H7 (cell line): ENCODE data around the gene CLN5. TPM values are rescaled to one million over a fixed set of nuclear protein-coding genes. Genes with fewer than 3 reads are reported as not detected.

Source experiments
- DNase-seq: peaks from one replicate; pipeline ENCODE4 v3.0.0; 2012
- H3K27me3 ChIP-seq: 2 replicates; pipeline ENCODE4 v1.6.0; 2011; ENCODE audit warnings: mild to moderate bottlenecking, low read length; ENCODE audit not compliant: control insufficient read depth, insufficient read depth
- H3K36me3 ChIP-seq: replicated peaks from 2 replicates; pipeline ENCODE4 v1.5.1; 2011; ENCODE audit warnings: low read length; ENCODE audit not compliant: control insufficient read depth, insufficient read depth
- H3K4me3 ChIP-seq: 2 replicates; pipeline ENCODE4 v1.5.1; 2011; ENCODE audit warnings: low read depth, mild to moderate bottlenecking, control low read depth, low read length, moderate library complexity; ENCODE audit not compliant: insufficient read depth
- total RNA-seq: library from RNA; depleted of rRNA; stranded (reverse); fragments of >200 nt; shearing (Covaris generic); gene quantifications from 2 replicates; pipeline ENCODE4 v1.2.3, GENCODE V29; 2014

The CLN5 gene
- total RNA-seq, 1 experiment from 2014 or later: 7.8 TPM

- H3K4me3 ChIP-seq: no peak overlapping the region
- H3K27me3 ChIP-seq: no peaks in the 10 kb centered on the region
- H3K36me3 ChIP-seq: no peaks in the 10 kb centered on the region
- no peak for DNase-seq
Measured at GRCh38 chr13:76969488-76970365, 22.2 kb upstream of the CLN5 start.

- Histone ChIP-seq H3K27me3 (no peaks in the 10 kb centered on the region), H3K4me3 (no peak overlapping the region), H3K36me3 (no peaks in the 10 kb centered on the region)
- no peak for DNase-seq
Measured at GRCh38 chr13:76971215-76971614, 20.7 kb upstream of the CLN5 start.

- H3K27me3 ChIP-seq: no peaks in the 10 kb centered on the region
- no peak for DNase-seq
- no peaks in the 10 kb centered on the region for H3K36me3 ChIP-seq
- no peak overlapping the region for H3K4me3 ChIP-seq
Measured at GRCh38 chr13:76971851-76972829, 19.7 kb upstream of the CLN5 start.

DNA sequence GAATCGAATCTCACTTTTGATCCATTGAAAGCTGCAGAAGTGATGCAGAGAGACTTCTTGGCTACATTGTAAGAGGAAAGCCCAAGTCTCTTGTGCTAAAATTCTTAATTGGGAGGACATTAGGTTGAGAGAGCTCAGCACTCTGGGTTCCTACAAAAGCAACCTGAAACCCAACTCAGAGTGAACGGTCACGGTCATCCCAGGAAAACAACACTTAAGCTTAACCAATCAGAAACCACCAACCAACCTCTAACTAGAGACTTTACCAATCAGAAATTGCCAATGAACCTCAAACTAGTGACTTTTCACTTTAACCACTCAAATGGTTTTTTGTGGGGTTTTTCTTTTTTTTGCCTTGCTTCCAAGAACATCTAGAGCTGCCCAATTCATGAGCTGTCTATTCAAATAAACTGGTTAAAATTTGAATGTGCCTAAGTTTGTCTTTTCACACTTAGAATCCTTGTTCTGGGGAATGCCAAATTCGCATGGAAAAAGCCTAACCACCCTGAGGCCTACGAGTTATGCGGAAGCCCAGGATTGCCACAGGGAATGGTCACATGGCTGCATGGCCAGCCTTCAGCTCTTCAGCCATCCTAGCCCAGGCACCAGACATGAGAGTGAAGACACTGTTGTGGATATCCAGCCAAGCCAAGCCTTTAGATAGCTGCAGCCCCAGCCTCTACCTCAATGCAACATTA, 17.8 kb upstream of the CLN5 start:
- no peak for DNase-seq
- Histone ChIP-seq H3K36me3 (no peaks in the 10 kb centered on the region), H3K4me3 (no peak overlapping the region), H3K27me3 (no peaks in the 10 kb centered on the region)

DNA sequence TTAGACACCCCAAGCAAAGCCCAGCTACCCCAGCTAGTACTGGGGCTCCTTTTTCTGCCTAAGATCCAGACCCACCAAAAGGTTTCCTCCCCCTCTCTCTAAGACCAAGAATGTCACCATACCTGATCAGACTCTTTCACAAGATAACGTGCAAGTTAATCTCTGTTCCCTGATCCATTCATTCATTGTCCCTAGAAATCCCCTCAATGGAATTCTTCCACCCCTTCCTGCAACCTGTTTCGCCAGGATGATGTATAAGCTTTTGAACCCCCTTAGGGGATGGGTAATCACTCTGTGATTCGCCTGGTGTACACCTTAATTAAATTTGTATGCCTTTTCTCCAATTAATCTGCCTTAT, 17.3 kb upstream of the CLN5 start:
- H3K4me3 ChIP-seq: no peak overlapping the region
- H3K27me3 ChIP-seq: no peaks in the 10 kb centered on the region
- H3K36me3 ChIP-seq: no peaks in the 10 kb centered on the region
- no peak for DNase-seq

DNA sequence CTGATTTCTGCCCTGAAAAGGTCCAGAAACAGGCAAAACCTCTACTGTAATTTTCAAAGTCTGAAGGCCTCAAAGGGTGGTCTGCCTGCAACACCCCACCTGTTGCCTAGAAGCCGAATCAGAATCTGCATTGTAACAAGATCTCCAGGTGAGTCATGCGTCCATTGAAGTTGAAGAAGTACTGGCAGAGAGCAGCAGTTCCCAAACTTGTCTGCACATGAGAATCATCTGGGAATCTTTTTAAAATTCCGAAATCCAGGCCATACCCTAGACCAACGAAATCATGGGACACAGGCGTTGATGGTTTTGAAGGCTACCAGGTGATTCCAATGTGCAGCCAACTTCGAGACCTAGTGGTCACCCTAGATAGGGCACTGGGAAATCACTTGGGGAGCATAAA, 16.0 kb upstream of the CLN5 start:
- Histone ChIP-seq H3K36me3 (no peaks in the 10 kb centered on the region), H3K27me3 (no peaks in the 10 kb centered on the region), H3K4me3 (no peak overlapping the region)
- no peak for DNase-seq

DNA sequence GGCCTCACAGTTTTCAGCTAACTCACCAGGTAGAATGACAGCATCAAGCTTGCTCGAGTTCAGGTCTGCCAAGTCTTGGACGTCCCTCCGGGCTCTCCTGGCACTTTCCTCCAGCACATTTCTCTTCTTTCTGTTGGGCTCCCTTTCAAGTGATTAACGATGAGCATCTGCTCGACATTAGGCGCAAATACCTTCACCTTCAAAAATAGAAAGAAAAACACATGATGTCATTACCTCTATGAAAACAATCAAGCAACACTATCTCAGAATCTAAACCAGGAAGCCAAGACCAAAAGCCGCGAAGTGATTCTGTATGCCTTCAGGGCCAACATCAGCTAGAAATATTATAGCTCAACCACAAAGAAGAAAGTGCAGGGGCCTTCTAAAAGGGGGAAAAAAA, 15.4 kb upstream of the CLN5 start:
- H3K4me3 ChIP-seq: no peak overlapping the region
- no peaks in the 10 kb centered on the region for H3K36me3 ChIP-seq
- H3K27me3 ChIP-seq: no peaks in the 10 kb centered on the region
- no peak for DNase-seq

DNA sequence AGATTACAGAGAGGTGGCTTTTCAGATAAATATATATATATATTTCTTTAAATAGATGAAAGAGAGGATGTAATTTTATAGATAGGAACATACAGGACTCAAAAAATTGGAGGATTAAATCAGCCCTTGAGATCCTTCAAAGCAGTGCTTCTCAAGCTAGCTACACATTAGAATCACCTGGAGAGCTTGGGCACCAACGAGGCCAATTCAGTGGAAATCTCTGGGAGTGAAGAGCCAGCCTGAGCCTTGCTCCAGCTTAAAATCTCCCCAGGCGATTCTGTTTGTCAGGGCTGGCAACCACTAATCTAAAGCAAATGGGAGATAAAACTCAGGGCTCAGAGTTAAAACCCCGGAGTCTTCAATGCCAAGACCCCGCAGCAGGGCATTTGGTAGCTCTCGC, 15.0 kb upstream of the CLN5 start:
- DNase-seq: no peak
- Histone ChIP-seq H3K36me3 (no peaks in the 10 kb centered on the region), H3K4me3 (no peak overlapping the region), H3K27me3 (no peaks in the 10 kb centered on the region)

DNA sequence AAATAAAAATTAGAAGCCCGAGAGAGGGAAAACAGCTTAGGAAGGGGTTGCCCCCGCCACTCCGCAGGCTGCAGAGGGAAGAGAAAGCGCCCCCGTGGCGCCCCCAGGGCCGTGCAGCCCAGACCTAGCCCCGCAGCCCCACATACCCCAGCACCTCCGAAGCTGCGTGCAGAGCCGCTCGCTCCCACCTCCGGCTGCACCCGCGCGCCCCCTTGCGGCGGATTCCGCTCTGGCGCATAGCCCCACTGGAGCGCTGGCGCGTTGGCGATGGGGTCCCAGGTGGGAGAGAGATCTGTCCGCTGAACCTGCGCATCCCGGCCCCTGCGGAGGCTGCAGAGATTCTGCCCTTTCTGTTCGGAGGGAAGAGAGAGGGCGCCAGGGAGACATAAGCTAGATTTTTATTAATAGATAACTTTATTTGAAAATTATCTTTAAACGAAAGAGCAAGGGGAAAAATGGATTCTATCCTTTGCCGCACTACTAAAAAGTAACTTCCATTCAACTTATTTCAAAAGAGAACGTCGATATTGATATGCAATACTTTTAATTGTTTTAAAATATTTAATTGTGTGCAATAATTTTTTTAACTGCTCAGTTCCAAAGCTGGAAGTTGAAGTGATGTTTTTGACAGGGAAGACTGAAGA, 11.7 kb upstream of the CLN5 start:
- Histone ChIP-seq H3K27me3 (no peaks in the 10 kb centered on the region), H3K36me3 (no peaks in the 10 kb centered on the region), H3K4me3 (no peak overlapping the region)
- peak; percentile 96 for DNase-seq

DNA sequence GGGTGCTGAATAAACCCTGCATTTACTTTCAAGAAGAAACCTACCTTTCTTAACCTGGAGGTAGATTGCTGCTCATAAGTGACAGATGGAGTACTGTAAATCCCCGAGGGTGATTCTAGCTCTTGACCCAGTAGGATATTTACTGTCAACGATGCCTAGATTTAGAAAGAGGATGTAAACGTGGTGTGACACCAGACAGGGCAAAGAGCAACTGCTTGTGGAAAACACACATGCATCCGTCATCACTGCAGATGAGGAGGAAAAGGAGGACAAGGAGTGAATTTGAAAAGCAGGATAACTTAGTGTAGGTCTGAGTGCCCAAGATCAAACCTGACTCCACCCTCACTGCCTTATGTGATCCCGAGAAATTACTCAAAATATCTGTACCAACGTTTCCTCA, 9.8 kb upstream of the CLN5 start:
- H3K36me3 ChIP-seq: no peaks in the 10 kb centered on the region
- no peaks in the 10 kb centered on the region for H3K27me3 ChIP-seq
- DNase-seq: no peak
- no peak overlapping the region for H3K4me3 ChIP-seq

DNA sequence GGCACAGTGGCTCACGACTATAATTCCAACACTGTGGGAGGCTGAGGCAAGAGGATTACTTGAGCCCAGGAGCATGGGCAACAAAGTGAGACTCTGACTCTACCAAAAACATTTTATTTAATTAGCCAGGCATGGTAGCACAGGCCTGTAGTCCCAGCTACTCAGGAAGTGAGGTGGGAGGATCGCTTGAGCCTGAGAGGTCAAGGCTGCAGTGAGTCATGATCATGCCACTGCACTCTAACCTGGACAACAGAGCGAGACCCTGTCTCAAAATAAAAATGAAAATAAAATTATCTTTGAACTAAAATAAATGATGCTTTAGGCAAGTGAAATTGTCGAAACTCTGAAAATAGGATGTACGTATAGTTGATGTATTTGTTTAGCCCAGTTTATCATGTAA, 8.2 kb upstream of the CLN5 start:
- Histone ChIP-seq H3K36me3 (no peaks in the 10 kb centered on the region), H3K4me3 (no peak overlapping the region), H3K27me3 (no peaks in the 10 kb centered on the region)
- no peak for DNase-seq

- DNase-seq: no peak
- Histone ChIP-seq H3K36me3 (no peaks in the 10 kb centered on the region), H3K27me3 (no peaks in the 10 kb centered on the region), H3K4me3 (peak overlapping the region; percentile 72)
Measured at GRCh38 chr13:76991432-76991795, 467 bp upstream of the CLN5 start.

- H3K36me3 ChIP-seq: no peaks in the 10 kb centered on the region
- DNase-seq: peak; percentile 25
- peak overlapping the region; percentile 72 for H3K4me3 ChIP-seq
- H3K27me3 ChIP-seq: no peaks in the 10 kb centered on the region
Measured at GRCh38 chr13:76992548-76993001, 694 bp downstream of the CLN5 start.

DNA sequence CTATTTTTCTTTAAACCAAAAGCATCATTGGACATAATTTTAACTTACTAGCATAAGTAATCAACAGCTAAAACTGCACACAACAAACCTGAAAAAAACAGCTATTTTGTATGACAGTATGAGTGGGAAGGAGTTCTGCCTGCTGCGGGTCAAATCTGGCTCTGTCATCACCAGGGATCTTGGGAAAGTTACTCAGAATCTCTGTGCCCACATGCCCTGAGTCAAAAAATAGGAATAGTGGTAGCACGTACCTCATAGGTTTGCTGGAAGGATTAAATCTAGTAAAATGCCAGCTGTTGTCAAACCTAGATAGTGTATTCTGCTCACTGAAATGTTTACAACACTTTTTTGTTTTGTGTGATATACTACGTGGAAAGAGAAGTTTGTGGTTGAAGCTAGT, 1.1 kb downstream of the CLN5 start:
- no peak for DNase-seq
- Histone ChIP-seq H3K4me3 (peak overlapping the region; percentile 72), H3K27me3 (no peaks in the 10 kb centered on the region), H3K36me3 (no peaks in the 10 kb centered on the region)
